Keratinocyte (primary cell): ENCODE data around the gene LYPD5.
"Not testable (repeated sequence)": the region's sequence is repeated elsewhere in the genome, so short reads cannot be mapped to it uniquely, and the experiment has no call there.

Experiments used
- CTCF ChIP-seq, 3 experiments: IDR thresholded peaks in 1 of 3; conservative IDR thresholded peaks in 1 of 3; optimal IDR thresholded peaks in 1 of 3; 2 replicates in 2 of 3; 3 replicates in 1 of 3; pipeline versions ENCODE3 to v1.5.1; 2011; ENCODE audit warnings: low read length in 3 of 3, mild to moderate bottlenecking in 3 of 3, moderate library complexity in 2 of 3, control low read depth in 1 of 3, inconsistent platforms in 1 of 3; ENCODE audit not compliant: insufficient read depth in 2 of 3; ENCODE audit errors: extremely low read depth in 1 of 3
- EZH2 ChIP-seq: IDR thresholded peaks from one replicate; pipeline ENCODE4 v1.6.1; 2012; ENCODE audit warnings: inconsistent platforms, mild to moderate bottlenecking, low read length, moderate library complexity

GRCh38 chr19:43817454-43817853 lies 15.2 kb upstream of the LYPD5 start:
- TF ChIP-seq CTCF (optimal IDR thresholded peaks at IDR 0.05 in 1 of 3, IDR thresholded peaks at IDR 0.05 in 1 of 3, conservative IDR thresholded peaks at IDR 0.05 in 1 of 3; ENCODE audit: extremely low read depth in 1 of 3, insufficient read depth in 2 of 3, low read length in 3 of 3); EZH2: not testable (repeated sequence)
